Prostate gland (tissue), 2 donors: Measurements from ENCODE around the gene CIROP. TPM values are rescaled to one million over a fixed set of nuclear protein-coding genes. Genes with fewer than 3 reads are reported as not detected.

Source experiments
- DNase-seq: peaks from one replicate; pipeline ENCODE4 v3.0.0-alpha.2; 2019; ENCODE audit warnings: low spot score
- H3K27ac ChIP-seq, 2 donors: fragments of 200-600 bp; sonication (generic); 2 replicates each; pipeline ENCODE4 v1.5.1; 2017 to 2019
- H3K27me3 ChIP-seq: fragments of 200-600 bp; sonication (generic); replicated peaks from 2 replicates; pipeline ENCODE4 v1.5.1; 2019; ENCODE audit not compliant: insufficient read depth
- H3K36me3 ChIP-seq, 2 donors: fragments of 200-600 bp; sonication (generic); 1 replicate in 1 of 2; 2 replicates in 1 of 2; pipeline versions ENCODE4 v1.5.1 to v1.8.1; 2017 to 2019
- H3K4me1 ChIP-seq: fragments of 200-600 bp; sonication (generic); replicated peaks from 2 replicates; pipeline ENCODE4 v1.5.1; 2019
- H3K4me3 ChIP-seq, 2 donors: fragments of 200-600 bp; sonication (generic); 2 replicates each; pipeline ENCODE4 v1.5.1; 2017 to 2019
- H3K9me3 ChIP-seq: fragments of 200-600 bp; sonication (generic); 2 replicates; pipeline ENCODE4 v1.5.1; 2017
- CTCF ChIP-seq, 4 experiments: fragments of 200-600 bp in 2 of 4; fragments of 450-650 bp in 2 of 4; sonication (generic) in 2 of 4; IDR thresholded peaks; 1 replicate in 3 of 4; 2 replicates in 1 of 4; pipeline ENCODE4 v1.5.1; 2016 to 2019; ENCODE audit warnings: antibody characterized with exemption in 4 of 4, mild to moderate bottlenecking in 2 of 4, moderate library complexity in 2 of 4
- POLR2A ChIP-seq: fragments of 450-650 bp; IDR thresholded peaks from one replicate; pipeline ENCODE4 v1.6.1; 2016; ENCODE audit warnings: antibody characterized with exemption, mild to moderate bottlenecking
- POLR2AphosphoS5 ChIP-seq: sonication (generic); formaldehyde crosslinking; IDR thresholded peaks from one replicate; pipeline ENCODE4 v1.6.1; 2017; ENCODE audit warnings: antibody characterized with exemption
- WGBS: methylation state at CpG from one replicate; pipeline ENCODE4 v1.1.5; 2018; 5-methylcytosine and 5-hydroxymethylcytosine counted together
- intact Hi-C: fragments of 100-400 bp; cut with DNase I; formaldehyde crosslinking; loops from one replicate; pipeline ENCODE4 v1.14.2; 2022
- total RNA-seq, 2 donors: library from RNA; depleted of rRNA; stranded (reverse); fragments of >200 nt; gene quantifications; one replicate each; pipeline ENCODE4 v1.1.0, GENCODE V29; 2016

CIROP gene
- total RNA-seq, 2 donors from 2014 or later: not detected

- no peaks in the 10 kb centered on the region for H3K27me3 ChIP-seq
- H3K9me3 ChIP-seq: no peaks in the 10 kb centered on the region
- H3K4me3 ChIP-seq: no peak overlapping the region
- intact Hi-C loops: loop anchor here (5.0 kb wide), 1 partner anchor 42 kb away; the partner anchor contains the start of gene SLC7A8
- no peaks in the 10 kb centered on the region for H3K4me1 ChIP-seq
- H3K36me3 ChIP-seq: peaks cover 3 to 13% of the 10 kb centered on the region in 2 donors
- no peak overlapping the region for H3K27ac ChIP-seq
- 95% methylated on average over 6 of the region's 6 CpGs for WGBS
- TF ChIP-seq CTCF (IDR thresholded peaks at IDR 0.05): no peak
- no peak for TF ChIP-seq POLR2A
- TF ChIP-seq POLR2AphosphoS5: no peak
- no peak for DNase-seq
Observed at GRCh38 chr14:23140371-23140770, 35.6 kb upstream of the CIROP start.

- TF ChIP-seq POLR2A (no peak), CTCF (IDR thresholded peaks at IDR 0.05) (no peak), POLR2AphosphoS5 (no peak)
- no peak overlapping the region for H3K4me3 ChIP-seq
- no peaks in the 10 kb centered on the region for H3K9me3 ChIP-seq
- H3K36me3 ChIP-seq: peaks cover 3 to 13% of the 10 kb centered on the region in 2 donors
- H3K4me1 ChIP-seq: no peaks in the 10 kb centered on the region
- intact Hi-C loops: loop anchor here (5.0 kb wide), 1 partner anchor 42 kb away; the partner anchor contains the start of gene SLC7A8
- WGBS: 98% methylated on average over 2 of the region's 2 CpGs
- DNase-seq: no peak
- no peaks in the 10 kb centered on the region for H3K27me3 ChIP-seq
- no peak overlapping the region for H3K27ac ChIP-seq
Observed at GRCh38 chr14:23139874-23140273, 35.1 kb upstream of the CIROP start.

DNA sequence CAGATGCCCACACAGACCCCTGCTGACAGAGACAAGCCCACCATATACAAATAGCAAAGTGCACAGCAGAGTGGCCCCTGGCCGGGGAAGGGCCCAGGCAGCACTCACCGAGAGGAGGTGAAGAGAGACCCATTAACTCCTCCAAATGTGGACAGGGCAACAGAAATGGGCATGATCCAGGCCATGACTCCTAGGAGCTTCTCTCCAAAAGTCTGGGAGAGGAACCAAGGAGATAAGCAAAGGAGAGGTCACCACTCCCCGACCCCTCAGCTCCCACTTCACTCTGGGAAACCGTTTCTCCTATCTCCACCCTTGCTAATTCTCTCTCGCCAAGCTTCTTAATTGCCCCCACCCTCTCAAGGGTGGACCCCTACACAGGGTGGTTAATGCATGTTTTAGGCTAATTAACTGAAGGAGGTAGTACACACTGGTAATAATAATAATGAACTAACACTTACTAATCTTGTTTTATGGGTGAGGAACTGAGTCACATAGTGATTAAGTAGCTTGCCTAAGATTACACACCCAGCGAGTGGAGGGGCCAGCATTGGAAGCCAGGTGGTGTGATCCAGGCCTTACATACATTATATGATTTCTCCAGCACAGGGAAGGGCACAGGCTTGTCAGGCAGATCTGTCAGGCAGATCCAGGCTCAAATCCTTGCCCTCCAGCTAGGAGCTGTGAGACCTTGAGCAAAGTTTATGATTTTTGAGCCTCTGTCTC lies 33.2 kb upstream of the CIROP start:
- no peaks in the 10 kb centered on the region for H3K27me3 ChIP-seq
- peaks cover 3 to 13% of the 10 kb centered on the region in 2 donors for H3K36me3 ChIP-seq
- H3K9me3 ChIP-seq: no peaks in the 10 kb centered on the region
- WGBS: 67% methylated on average over 6 of the region's 6 CpGs
- no peak for DNase-seq
- intact Hi-C loops: no loop called here
- H3K27ac ChIP-seq: peak overlapping the region; percentile 58 to 73
- H3K4me3 ChIP-seq: no peak overlapping the region
- H3K4me1 ChIP-seq: no peaks in the 10 kb centered on the region
- TF ChIP-seq CTCF (IDR thresholded peaks at IDR 0.05): no peak
- no peak for TF ChIP-seq POLR2AphosphoS5
- TF ChIP-seq POLR2A: no peak

GRCh38 chr14:23137192-23137812 lies 32.5 kb upstream of the CIROP start:
- Histone ChIP-seq H3K27me3 (no peaks in the 10 kb centered on the region), H3K4me3 (no peak overlapping the region), H3K36me3 (peaks cover 3 to 13% of the 10 kb centered on the region in 2 donors), H3K9me3 (no peaks in the 10 kb centered on the region), H3K4me1 (no peaks in the 10 kb centered on the region), H3K27ac (peak overlapping the region; percentile 58 to 73)
- WGBS: 25% methylated on average over 11 of the region's 11 CpGs
- intact Hi-C loops: no loop called here
- TF ChIP-seq POLR2A: peak; percentile 19
- TF ChIP-seq POLR2AphosphoS5: peak; percentile 83
- TF ChIP-seq CTCF (IDR thresholded peaks at IDR 0.05): no peak
- peak; percentile 88 for DNase-seq
